GM12801 (cell line): Measurements from ENCODE around the gene PRSS48.

Source experiments
- TF ChIP-seq, protein P1 (sequence below): IDR thresholded peaks from one replicate; pipeline ENCODE4 v1.5.1; 2011; ENCODE audit warnings: control low read depth; ENCODE audit not compliant: insufficient read length; ENCODE audit errors: extremely low read depth

Gene PRSS48

DNA sequence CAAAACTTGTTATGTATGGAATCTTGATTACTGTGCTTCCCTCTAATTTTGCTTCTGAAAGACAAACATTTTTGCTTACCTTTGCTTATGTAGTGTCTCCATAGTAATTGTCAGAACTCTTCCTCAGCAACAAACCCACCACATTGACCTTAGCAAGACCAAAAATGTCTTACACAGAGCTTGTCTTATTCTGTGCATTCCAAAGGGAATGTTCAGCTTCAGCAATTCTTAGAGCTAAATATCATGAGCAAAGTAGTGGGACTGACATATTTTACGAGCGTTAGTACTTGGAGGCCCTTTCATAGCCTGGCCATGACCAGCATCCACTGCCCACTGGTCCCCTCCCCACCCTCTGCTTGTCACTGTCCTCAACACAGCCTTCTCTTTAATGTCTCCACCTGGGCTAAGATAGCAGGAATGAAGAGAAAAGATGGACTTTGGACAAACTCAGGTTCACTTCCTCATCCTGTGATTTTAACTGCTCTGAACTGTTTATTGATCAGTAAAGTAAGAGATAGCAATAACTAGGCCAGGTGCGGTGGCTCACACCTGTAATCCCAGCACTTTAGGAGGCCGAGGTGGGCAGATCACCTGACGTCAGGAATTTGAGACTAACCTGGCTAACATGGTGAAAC lies 63.9 kb downstream of the PRSS48 start:
- TF ChIP-seq, protein P1, sequence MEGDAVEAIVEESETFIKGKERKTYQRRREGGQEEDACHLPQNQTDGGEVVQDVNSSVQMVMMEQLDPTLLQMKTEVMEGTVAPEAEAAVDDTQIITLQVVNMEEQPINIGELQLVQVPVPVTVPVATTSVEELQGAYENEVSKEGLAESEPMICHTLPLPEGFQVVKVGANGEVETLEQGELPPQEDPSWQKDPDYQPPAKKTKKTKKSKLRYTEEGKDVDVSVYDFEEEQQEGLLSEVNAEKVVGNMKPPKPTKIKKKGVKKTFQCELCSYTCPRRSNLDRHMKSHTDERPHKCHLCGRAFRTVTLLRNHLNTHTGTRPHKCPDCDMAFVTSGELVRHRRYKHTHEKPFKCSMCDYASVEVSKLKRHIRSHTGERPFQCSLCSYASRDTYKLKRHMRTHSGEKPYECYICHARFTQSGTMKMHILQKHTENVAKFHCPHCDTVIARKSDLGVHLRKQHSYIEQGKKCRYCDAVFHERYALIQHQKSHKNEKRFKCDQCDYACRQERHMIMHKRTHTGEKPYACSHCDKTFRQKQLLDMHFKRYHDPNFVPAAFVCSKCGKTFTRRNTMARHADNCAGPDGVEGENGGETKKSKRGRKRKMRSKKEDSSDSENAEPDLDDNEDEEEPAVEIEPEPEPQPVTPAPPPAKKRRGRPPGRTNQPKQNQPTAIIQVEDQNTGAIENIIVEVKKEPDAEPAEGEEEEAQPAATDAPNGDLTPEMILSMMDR: no peak
